PC-9 (cell line): ENCODE results near the gene SH3RF3. TPM values are rescaled to one million over a fixed set of nuclear protein-coding genes. Genes with fewer than 3 reads are reported as not detected.

Experiments
- BruUV-seq: library from RNA; stranded (reverse); fragments of 400-500 nt; replicated peaks from 2 replicates; lab custom pipeline; 2021; lab: Mats Ljungman, UMichigan
- CTCF ChIA-PET: fragments of 300-600 bp; sonication (Branson Sonifier 250); formaldehyde crosslinking; loops from one replicate; lab custom pipeline; 2022; ENCODE audit warnings: antibody characterized with exemption; lab: Charles Lee
- POLR2A ChIA-PET: fragments of 300-600 bp; sonication (Branson Sonifier 250); formaldehyde crosslinking; loops from one replicate; lab custom pipeline; 2022; ENCODE audit warnings: antibody characterized with exemption; ENCODE audit not compliant: unreplicated experiment; lab: Charles Lee
- DNase-seq, 2 experiments: peaks; one replicate each; pipeline versions ENCODE4 v3.0.0 to v3.0.0-alpha.2; 2015 to 2022; ENCODE audit warnings: mixed read lengths in 1 of 2
- H2AFZ ChIP-seq: fragments of 200-600 bp; sonication (generic); 2 replicates; pipeline ENCODE4 v1.8.1; 2017; ENCODE audit warnings: antibody characterized with exemption
- H3F3A ChIP-seq: fragments of 200-600 bp; sonication (generic); 2 replicates; pipeline ENCODE4 v1.8.1; 2017; ENCODE audit warnings: antibody characterized with exemption, mild to moderate bottlenecking, low read depth; ENCODE audit not compliant: insufficient read depth
- H3K27ac ChIP-seq: fragments of 200-600 bp; sonication (generic); 2 replicates; pipeline ENCODE4 v1.6.1; 2016; ENCODE audit warnings: mixed run types
- H3K27me3 ChIP-seq: fragments of 200-600 bp; sonication (generic); 2 replicates; pipeline ENCODE4 v1.6.1; 2016; ENCODE audit warnings: low read depth, mixed run types; ENCODE audit not compliant: insufficient read depth
- H3K36me3 ChIP-seq: fragments of 200-600 bp; sonication (generic); 2 replicates; pipeline ENCODE4 v1.6.1; 2016; ENCODE audit warnings: low read depth, mixed run types
- H3K4me1 ChIP-seq: fragments of 200-600 bp; sonication (generic); replicated peaks from 2 replicates; pipeline ENCODE4 v1.6.1; 2016; ENCODE audit warnings: mixed run types; ENCODE audit not compliant: insufficient read depth
- H3K4me2 ChIP-seq: fragments of 200-600 bp; sonication (generic); 2 replicates; pipeline ENCODE4 v1.6.1; 2017; ENCODE audit warnings: mixed run types
- H3K4me3 ChIP-seq: fragments of 200-600 bp; sonication (generic); 2 replicates; pipeline ENCODE4 v1.6.1; 2016; ENCODE audit warnings: mixed run types
- H3K79me2 ChIP-seq: fragments of 200-600 bp; sonication (generic); 2 replicates; pipeline ENCODE4 v1.6.1; 2017; ENCODE audit warnings: low read depth, mixed run types
- H3K9me2 ChIP-seq: fragments of 200-600 bp; sonication (generic); 2 replicates; pipeline ENCODE4 v1.8.1; 2017; ENCODE audit warnings: mild to moderate bottlenecking; ENCODE audit not compliant: insufficient read depth
- H3K9me3 ChIP-seq: fragments of 200-600 bp; sonication (generic); 2 replicates; pipeline ENCODE4 v1.8.1; 2016; ENCODE audit warnings: low read depth; ENCODE audit not compliant: insufficient read depth
- H4K20me1 ChIP-seq: fragments of 200-600 bp; sonication (generic); 2 replicates; pipeline ENCODE4 v1.8.1; 2017; ENCODE audit not compliant: insufficient read depth
- EZH2 ChIP-seq: fragments of 200-600 bp; sonication (generic); IDR thresholded peaks from 2 replicates; pipeline ENCODE4 v1.8.0; 2017; ENCODE audit warnings: antibody characterized with exemption, low read depth
- intact Hi-C: fragments of 100-400 bp; cut with micrococcal nuclease; formaldehyde crosslinking; loops from one replicate; pipeline ENCODE4 v1.10.0; 2022; ENCODE audit not compliant: unreplicated experiment
- total RNA-seq: library from RNA; stranded (reverse); gene quantifications from 2 replicates; pipeline ENCODE4 v1.2.3, GENCODE V29; 2021
- TF ChIP-seq, protein P1 (sequence below): fragments of 200-600 bp; sonication (generic); conservative IDR thresholded peaks from 2 replicates; pipeline ENCODE4 v1.6.1; 2017; ENCODE audit warnings: mixed run types, antibody characterized with exemption, mild to moderate bottlenecking, moderate library complexity

The SH3RF3 gene
- total RNA-seq, 1 experiment from 2014 or later: 6.1 TPM

DNA sequence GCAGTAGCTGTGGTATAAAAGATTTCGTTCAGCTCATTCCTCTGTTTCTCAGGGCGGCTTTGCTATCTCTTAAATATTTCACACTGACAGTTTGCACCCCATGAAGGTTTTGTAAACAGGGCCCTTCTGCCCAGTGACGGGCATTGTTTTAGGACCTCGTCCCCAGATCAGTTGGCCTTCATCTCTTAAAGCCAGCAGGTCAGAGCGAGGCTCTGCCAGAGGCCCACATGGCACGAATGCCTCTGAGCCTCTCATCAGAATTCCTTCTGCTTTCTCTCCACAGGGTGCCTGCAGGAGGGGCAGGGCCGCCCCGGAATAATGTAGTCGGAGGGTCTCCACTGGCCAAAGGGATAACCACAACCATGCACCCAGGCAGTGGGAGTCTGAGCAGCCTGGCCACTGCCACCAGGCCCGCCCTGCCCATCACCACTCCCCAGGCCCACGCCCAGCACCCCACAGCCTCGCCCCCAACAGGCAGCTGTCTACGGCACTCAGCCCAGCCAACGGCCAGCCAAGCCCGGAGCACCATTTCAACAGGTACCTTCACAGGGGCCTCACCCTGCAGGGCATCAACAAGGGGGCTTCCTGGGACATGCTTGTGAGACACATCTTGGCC, 307.7 kb downstream of the SH3RF3 start:
- Histone ChIP-seq H3K4me1 (no peaks in the 10 kb centered on the region), H3K27me3 (no peaks in the 10 kb centered on the region), H3K4me3 (no peak overlapping the region), H3K79me2 (no peaks in the 10 kb centered on the region), H3K9me2 (no peaks in the 10 kb centered on the region), H2AFZ (no peak overlapping the region), H4K20me1 (no peaks in the 10 kb centered on the region), H3K4me2 (no peak overlapping the region), H3K9me3 (peaks cover 12% of the 10 kb centered on the region), H3K27ac (no peak overlapping the region), H3K36me3 (no peaks in the 10 kb centered on the region), H3F3A (no peaks in the 10 kb centered on the region)
- intact Hi-C loops: no loop called here
- TF ChIP-seq, protein P1, sequence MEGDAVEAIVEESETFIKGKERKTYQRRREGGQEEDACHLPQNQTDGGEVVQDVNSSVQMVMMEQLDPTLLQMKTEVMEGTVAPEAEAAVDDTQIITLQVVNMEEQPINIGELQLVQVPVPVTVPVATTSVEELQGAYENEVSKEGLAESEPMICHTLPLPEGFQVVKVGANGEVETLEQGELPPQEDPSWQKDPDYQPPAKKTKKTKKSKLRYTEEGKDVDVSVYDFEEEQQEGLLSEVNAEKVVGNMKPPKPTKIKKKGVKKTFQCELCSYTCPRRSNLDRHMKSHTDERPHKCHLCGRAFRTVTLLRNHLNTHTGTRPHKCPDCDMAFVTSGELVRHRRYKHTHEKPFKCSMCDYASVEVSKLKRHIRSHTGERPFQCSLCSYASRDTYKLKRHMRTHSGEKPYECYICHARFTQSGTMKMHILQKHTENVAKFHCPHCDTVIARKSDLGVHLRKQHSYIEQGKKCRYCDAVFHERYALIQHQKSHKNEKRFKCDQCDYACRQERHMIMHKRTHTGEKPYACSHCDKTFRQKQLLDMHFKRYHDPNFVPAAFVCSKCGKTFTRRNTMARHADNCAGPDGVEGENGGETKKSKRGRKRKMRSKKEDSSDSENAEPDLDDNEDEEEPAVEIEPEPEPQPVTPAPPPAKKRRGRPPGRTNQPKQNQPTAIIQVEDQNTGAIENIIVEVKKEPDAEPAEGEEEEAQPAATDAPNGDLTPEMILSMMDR: no peak
- TF ChIP-seq EZH2: no peak
- POLR2A ChIA-PET: no interaction called here
- CTCF ChIA-PET: no interaction called here
- BruUV-seq: no TSS peak
- DNase-seq: no peak

DNA sequence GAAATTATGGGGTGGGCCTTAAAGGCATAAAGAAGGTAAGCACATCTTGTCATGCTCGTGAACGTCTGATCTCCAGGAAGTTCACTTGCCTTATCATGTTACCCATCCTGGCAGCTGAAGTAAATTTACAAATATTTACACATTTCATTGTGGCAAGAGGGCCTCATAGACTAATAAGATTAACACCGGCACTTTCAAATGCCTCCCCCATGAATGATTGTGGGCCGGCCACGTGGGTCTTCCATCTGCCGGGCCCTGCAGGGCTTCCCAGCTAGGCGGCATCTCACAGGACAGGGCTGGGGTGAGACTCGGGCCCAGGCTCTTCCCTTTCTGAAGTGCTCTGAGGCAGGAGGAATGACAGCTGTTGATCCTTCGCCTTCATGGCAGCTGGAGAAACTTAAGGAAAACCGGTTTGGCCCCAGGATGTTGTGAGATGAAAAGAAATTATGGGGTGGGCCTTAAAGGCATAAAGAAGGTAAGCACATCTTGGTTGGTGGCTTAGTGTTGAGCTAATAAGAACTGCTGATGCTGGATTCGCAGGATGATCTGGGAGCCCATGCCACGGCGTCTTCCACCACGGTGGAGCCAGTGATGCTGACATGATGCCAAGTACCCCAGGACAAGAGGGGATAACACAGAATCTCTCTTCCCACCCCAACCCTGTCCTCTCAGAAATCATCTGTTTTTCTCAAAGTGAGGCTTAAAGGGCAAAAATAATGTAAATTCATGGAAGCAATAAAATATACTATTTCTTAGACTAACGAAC, 308.5 kb downstream of the SH3RF3 start:
- CTCF ChIA-PET: no interaction called here
- no peaks in the 10 kb centered on the region for H3K27me3 ChIP-seq
- H3K4me1 ChIP-seq: no peaks in the 10 kb centered on the region
- no peaks in the 10 kb centered on the region for H4K20me1 ChIP-seq
- H3K36me3 ChIP-seq: peaks cover 1% of the 10 kb centered on the region; the same call in 1 of the 2 replicates
- H2AFZ ChIP-seq: no peak overlapping the region
- BruUV-seq: no TSS peak
- no peak overlapping the region for H3K4me3 ChIP-seq
- no peak overlapping the region for H3K27ac ChIP-seq
- DNase-seq: no peak
- H3K9me3 ChIP-seq: peaks cover 17% of the 10 kb centered on the region
- H3K4me2 ChIP-seq: no peak overlapping the region
- no peaks in the 10 kb centered on the region for H3K79me2 ChIP-seq
- intact Hi-C loops: no loop called here
- no peaks in the 10 kb centered on the region for H3K9me2 ChIP-seq
- POLR2A ChIA-PET: no interaction called here
- H3F3A ChIP-seq: no peaks in the 10 kb centered on the region
- no peak for TF ChIP-seq EZH2
- TF ChIP-seq, protein P1: no peak

DNA sequence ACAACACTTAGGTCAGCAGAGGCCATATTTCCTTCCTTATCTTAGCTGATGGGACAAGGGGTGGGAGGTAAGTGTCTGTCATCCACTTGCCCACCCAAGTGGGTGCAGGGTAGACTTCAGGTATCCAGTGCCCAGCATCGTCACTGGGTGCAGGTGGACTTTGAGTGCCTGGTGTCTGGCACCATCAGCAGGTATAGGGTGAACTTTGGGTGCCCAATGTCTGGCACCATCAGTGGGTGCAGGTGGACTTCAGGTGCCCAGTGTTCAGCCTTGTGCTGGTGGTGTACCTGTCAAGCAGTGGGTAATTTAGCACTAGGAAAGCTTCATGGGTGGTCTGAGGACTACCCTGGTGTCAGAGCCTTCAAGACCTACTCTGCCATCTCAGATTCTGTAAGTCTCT, 309.1 kb downstream of the SH3RF3 start:
- no peaks in the 10 kb centered on the region for H3K4me1 ChIP-seq
- H2AFZ ChIP-seq: no peak overlapping the region
- no peaks in the 10 kb centered on the region for H3F3A ChIP-seq
- no peak overlapping the region for H3K27ac ChIP-seq
- peaks cover 23% of the 10 kb centered on the region for H3K9me3 ChIP-seq
- H3K27me3 ChIP-seq: no peaks in the 10 kb centered on the region
- BruUV-seq: no TSS peak
- no peaks in the 10 kb centered on the region for H3K9me2 ChIP-seq
- TF ChIP-seq, protein P1: no peak
- TF ChIP-seq EZH2: no peak
- H3K79me2 ChIP-seq: no peaks in the 10 kb centered on the region
- no peaks in the 10 kb centered on the region for H4K20me1 ChIP-seq
- ChIA-PET POLR2A (no interaction called here), CTCF (no interaction called here)
- peaks cover 8% of the 10 kb centered on the region; the same call in 1 of the 2 replicates for H3K36me3 ChIP-seq
- intact Hi-C loops: no loop called here
- DNase-seq: no peak
- no peak overlapping the region for H3K4me2 ChIP-seq
- no peak overlapping the region for H3K4me3 ChIP-seq
